ENCODE measurements around the gene CSTPP1.

CSTPP1 gene

DNA sequence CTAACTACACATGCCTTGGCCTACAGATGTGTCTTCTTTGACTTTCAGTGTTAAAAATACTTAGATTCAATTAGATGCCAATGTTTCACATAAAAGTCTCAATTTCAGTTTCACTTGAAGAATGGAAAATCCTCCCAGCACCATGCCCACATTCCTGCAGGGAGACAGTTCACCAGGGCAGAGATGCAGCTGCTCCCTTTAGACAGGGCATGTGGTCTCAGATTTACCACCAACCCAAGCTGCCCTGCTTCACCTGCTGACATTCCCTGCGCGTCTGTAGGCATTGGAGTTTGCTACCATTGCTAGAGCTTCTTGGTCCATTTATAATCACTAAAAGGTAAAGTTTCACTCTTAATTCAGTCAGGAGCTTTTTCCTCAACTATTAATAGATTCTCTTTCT lies 126.2 kb downstream of the CSTPP1 start:
- Histone ChIP-seq H3K27me3 (ENCODE audit: insufficient read depth, poor library complexity, severe bottlenecking) (no peaks in the 10 kb centered on the region), H3K27ac (replicated peaks) (no peak overlapping the region), H3K4me3 (replicated peaks; ENCODE audit: insufficient read depth, low read length) (no peak overlapping the region)
- TF ChIP-seq REST (IDR thresholded peaks at IDR 0.05; ENCODE audit: insufficient replicate concordance, low read depth): no peak
- no peak for TF ChIP-seq POLR2AphosphoS5 (IDR thresholded peaks at IDR 0.05; ENCODE audit: low read depth)
- no peak for TF ChIP-seq SPI1 (IDR thresholded peaks at IDR 0.05; ENCODE audit: borderline replicate concordance, low read depth)
- TF ChIP-seq, protein P1, sequence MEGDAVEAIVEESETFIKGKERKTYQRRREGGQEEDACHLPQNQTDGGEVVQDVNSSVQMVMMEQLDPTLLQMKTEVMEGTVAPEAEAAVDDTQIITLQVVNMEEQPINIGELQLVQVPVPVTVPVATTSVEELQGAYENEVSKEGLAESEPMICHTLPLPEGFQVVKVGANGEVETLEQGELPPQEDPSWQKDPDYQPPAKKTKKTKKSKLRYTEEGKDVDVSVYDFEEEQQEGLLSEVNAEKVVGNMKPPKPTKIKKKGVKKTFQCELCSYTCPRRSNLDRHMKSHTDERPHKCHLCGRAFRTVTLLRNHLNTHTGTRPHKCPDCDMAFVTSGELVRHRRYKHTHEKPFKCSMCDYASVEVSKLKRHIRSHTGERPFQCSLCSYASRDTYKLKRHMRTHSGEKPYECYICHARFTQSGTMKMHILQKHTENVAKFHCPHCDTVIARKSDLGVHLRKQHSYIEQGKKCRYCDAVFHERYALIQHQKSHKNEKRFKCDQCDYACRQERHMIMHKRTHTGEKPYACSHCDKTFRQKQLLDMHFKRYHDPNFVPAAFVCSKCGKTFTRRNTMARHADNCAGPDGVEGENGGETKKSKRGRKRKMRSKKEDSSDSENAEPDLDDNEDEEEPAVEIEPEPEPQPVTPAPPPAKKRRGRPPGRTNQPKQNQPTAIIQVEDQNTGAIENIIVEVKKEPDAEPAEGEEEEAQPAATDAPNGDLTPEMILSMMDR (IDR thresholded peaks at IDR 0.05; ENCODE audit: insufficient read depth, low read length): no peak
- no peak for TF ChIP-seq GABPA (IDR thresholded peaks at IDR 0.05; ENCODE audit: low read depth)
- DNase-seq (ENCODE audit: low read depth in 1 of 2, low spot score in 1 of 2): no peak

- no peak overlapping the region for H3K27ac ChIP-seq (replicated peaks)
- H3K4me3 ChIP-seq (replicated peaks; ENCODE audit: insufficient read depth, low read length): no peak overlapping the region
- no peak for DNase-seq (ENCODE audit: low read depth in 1 of 2, low spot score in 1 of 2)
- TF ChIP-seq REST (IDR thresholded peaks at IDR 0.05; ENCODE audit: insufficient replicate concordance, low read depth) (no peak), SPI1 (IDR thresholded peaks at IDR 0.05; ENCODE audit: borderline replicate concordance, low read depth) (no peak), POLR2AphosphoS5 (IDR thresholded peaks at IDR 0.05; ENCODE audit: low read depth) (no peak), GABPA (IDR thresholded peaks at IDR 0.05; ENCODE audit: low read depth) (no peak)
- TF ChIP-seq, protein P1 (IDR thresholded peaks at IDR 0.05; ENCODE audit: insufficient read depth, low read length): no peak
- no peaks in the 10 kb centered on the region for H3K27me3 ChIP-seq (ENCODE audit: insufficient read depth, poor library complexity, severe bottlenecking)
Measured at GRCh38 chr11:47067401-47067800, 130.8 kb downstream of the CSTPP1 start.

GRCh38 chr11:47070769-47071168 lies 134.2 kb downstream of the CSTPP1 start:
- Histone ChIP-seq H3K27ac (replicated peaks) (no peak overlapping the region), H3K27me3 (ENCODE audit: insufficient read depth, poor library complexity, severe bottlenecking) (no peaks in the 10 kb centered on the region), H3K4me3 (replicated peaks; ENCODE audit: insufficient read depth, low read length) (no peak overlapping the region)
- TF ChIP-seq SPI1 (IDR thresholded peaks at IDR 0.05; ENCODE audit: borderline replicate concordance, low read depth) (no peak), REST (IDR thresholded peaks at IDR 0.05; ENCODE audit: insufficient replicate concordance, low read depth) (no peak), GABPA (IDR thresholded peaks at IDR 0.05; ENCODE audit: low read depth) (no peak), POLR2AphosphoS5 (IDR thresholded peaks at IDR 0.05; ENCODE audit: low read depth) (no peak)
- TF ChIP-seq, protein P1 (IDR thresholded peaks at IDR 0.05; ENCODE audit: insufficient read depth, low read length): no peak
- no peak for DNase-seq (ENCODE audit: low read depth in 1 of 2, low spot score in 1 of 2)

Data from HL-60 (cell line).